Stimulated activated CD8-positive, alpha-beta memory T cell treated with anti-CD3 and anti-CD28 coated beads, Interleukin-4, amount 100 ng/mL, for 48 hours (primary cell): Measurements from ENCODE around the gene SERPINB8.
"Not testable (repeated sequence)": the region's sequence is repeated elsewhere in the genome, so short reads cannot be mapped to it uniquely, and the experiment has no call there.

Source experiments
- DNase-seq: peaks from one replicate; pipeline ENCODE4 v3.0.0-alpha.2; 2020

SERPINB8 gene

GRCh38 chr18:63969942-63970808 lies at the start of gene SERPINB8:
SERPINB8 (plus strand) TSS chr18:63970081; CDS start chr18:63978309, 8,228 bp downstream.
- DNase-seq: peak; percentile 84

GRCh38 chr18:63922049-63922448 lies 47.8 kb upstream of the SERPINB8 start:
- DNase-seq: no peak

- DNase-seq: no peak
Measured at GRCh38 chr18:63924551-63924950, 45.3 kb upstream of the SERPINB8 start.

GRCh38 chr18:63928331-63928730 lies 41.5 kb upstream of the SERPINB8 start:
- no peak for DNase-seq

- not testable (repeated sequence) for DNase-seq
Measured at GRCh38 chr18:63929369-63929768, 40.5 kb upstream of the SERPINB8 start.

GRCh38 chr18:63930773-63931354 lies 39.0 kb upstream of the SERPINB8 start:
- no peak for DNase-seq

- DNase-seq: peak; percentile 76
Measured at GRCh38 chr18:63936156-63936931, 33.5 kb upstream of the SERPINB8 start.

- no peak for DNase-seq
Measured at GRCh38 chr18:63936932-63937393, 32.9 kb upstream of the SERPINB8 start.

- DNase-seq: no peak
Measured at GRCh38 chr18:63940008-63940407, 29.9 kb upstream of the SERPINB8 start.

- not testable (repeated sequence) for DNase-seq
Measured at GRCh38 chr18:63940543-63941050, 29.3 kb upstream of the SERPINB8 start.

- DNase-seq: no peak
Measured at GRCh38 chr18:63947051-63947790, 22.7 kb upstream of the SERPINB8 start.

- DNase-seq: peak; percentile 78
Measured at GRCh38 chr18:63949068-63949737, 20.7 kb upstream of the SERPINB8 start, which contains the start of gene HMSD. HMSD (plus strand) TSS chr18:63949301; CDS start chr18:63953456, 4,155 bp downstream.

GRCh38 chr18:63951302-63951705 lies 18.6 kb upstream of the SERPINB8 start:
- peak; percentile 48 for DNase-seq

- DNase-seq: no peak
Measured at GRCh38 chr18:63953811-63954210, 16.1 kb upstream of the SERPINB8 start.

GRCh38 chr18:63956755-63957154 lies 13.1 kb upstream of the SERPINB8 start:
- no peak for DNase-seq

- no peak for DNase-seq
Measured at GRCh38 chr18:63960891-63961290, 9.0 kb upstream of the SERPINB8 start.

- no peak for DNase-seq
Measured at GRCh38 chr18:63961435-63961980, 8.4 kb upstream of the SERPINB8 start.

GRCh38 chr18:63962137-63962536 lies 7.7 kb upstream of the SERPINB8 start:
- DNase-seq: no peak

GRCh38 chr18:63963615-63964256 lies 6.1 kb upstream of the SERPINB8 start:
- DNase-seq: peak; percentile 43

- no peak for DNase-seq
Measured at GRCh38 chr18:63964908-63965307, 5.0 kb upstream of the SERPINB8 start.
